Smooth muscle cell (in vitro differentiated cells): ENCODE results near the gene IFNA13. TPM values are rescaled to one million over a fixed set of nuclear protein-coding genes. Genes with fewer than 3 reads are reported as not detected.

Source experiments
- DNase-seq: peaks from one replicate; lab custom pipeline; 2025; ENCODE audit not compliant: unreplicated experiment; lab: John Stamatoyannopoulos, UW
- H2AFZ ChIP-seq: fragments of 200-600 bp; sonication (generic); 2 replicates; pipeline ENCODE4 v1.6.0; 2016; ENCODE audit warnings: antibody characterized with exemption, low read depth, mild to moderate bottlenecking
- H3F3A ChIP-seq: fragments of 200-600 bp; sonication (generic); 2 replicates; pipeline ENCODE4 v1.6.0; 2017; ENCODE audit warnings: antibody characterized with exemption, low read depth
- H3K27ac ChIP-seq: fragments of 200-600 bp; sonication (generic); 2 replicates; pipeline ENCODE4 v1.5.1; 2016; ENCODE audit warnings: low read depth, mild to moderate bottlenecking
- H3K27me3 ChIP-seq: fragments of 200-600 bp; sonication (generic); 2 replicates; pipeline ENCODE4 v1.6.1; 2016; ENCODE audit warnings: low read depth, mild to moderate bottlenecking
- H3K36me3 ChIP-seq: fragments of 200-600 bp; sonication (generic); 2 replicates; pipeline ENCODE4 v1.5.1; 2016; ENCODE audit warnings: low read depth
- H3K4me1 ChIP-seq: fragments of 200-600 bp; sonication (generic); 2 replicates; pipeline ENCODE4 v1.5.1; 2016; ENCODE audit warnings: low read depth
- H3K4me2 ChIP-seq: fragments of 200-600 bp; sonication (generic); 2 replicates; pipeline ENCODE4 v1.6.0; 2016; ENCODE audit warnings: mild to moderate bottlenecking
- H3K4me3 ChIP-seq: fragments of 200-600 bp; sonication (generic); 2 replicates; pipeline ENCODE4 v1.5.1; 2016; ENCODE audit warnings: mild to moderate bottlenecking
- H3K79me2 ChIP-seq: fragments of 200-600 bp; sonication (generic); 2 replicates; pipeline ENCODE4 v1.6.0; 2016; ENCODE audit warnings: low read depth, mild to moderate bottlenecking
- H3K9ac ChIP-seq: fragments of 200-600 bp; sonication (generic); 2 replicates; pipeline ENCODE4 v1.6.0; 2016; ENCODE audit warnings: low read depth
- H3K9me3 ChIP-seq: fragments of 200-600 bp; sonication (generic); replicated peaks from 2 replicates; pipeline ENCODE4 v1.5.1; 2016; ENCODE audit warnings: low read depth
- H4K20me1 ChIP-seq: fragments of 200-600 bp; sonication (generic); 2 replicates; pipeline ENCODE4 v1.6.0; 2016; ENCODE audit warnings: low read depth
- WGBS: methylation state at CpG from one replicate; pipeline ENCODE4 v1.1.7; 2016; ENCODE audit warnings: low lambda C conversion rate; 5-methylcytosine and 5-hydroxymethylcytosine counted together
- polyA plus RNA-seq: library from polyadenylated mRNA; unstranded; fragments of >200 nt; fragmentation: Nextera tagmentation; extraction: Ambion mirVana; gene quantifications from 2 replicates; pipeline ENCODE4 v1.2.1, GENCODE V29; 2016
- total RNA-seq: library from RNA; depleted of rRNA; stranded (reverse); fragments of >200 nt; gene quantifications from 2 replicates; pipeline ENCODE4 v1.2.3, GENCODE V29; 2014
- TF ChIP-seq, protein P1 (sequence below): fragments of 200-600 bp; sonication (generic); IDR thresholded peaks from 2 replicates; pipeline ENCODE4 v1.5.1; 2017; ENCODE audit warnings: borderline replicate concordance, mild to moderate bottlenecking, antibody characterized with exemption; ENCODE audit not compliant: insufficient read depth, poor library complexity, severe bottlenecking

The IFNA13 gene
- total and polyA plus RNA-seq, 2 experiments from 2014 or later, result not detected

DNA sequence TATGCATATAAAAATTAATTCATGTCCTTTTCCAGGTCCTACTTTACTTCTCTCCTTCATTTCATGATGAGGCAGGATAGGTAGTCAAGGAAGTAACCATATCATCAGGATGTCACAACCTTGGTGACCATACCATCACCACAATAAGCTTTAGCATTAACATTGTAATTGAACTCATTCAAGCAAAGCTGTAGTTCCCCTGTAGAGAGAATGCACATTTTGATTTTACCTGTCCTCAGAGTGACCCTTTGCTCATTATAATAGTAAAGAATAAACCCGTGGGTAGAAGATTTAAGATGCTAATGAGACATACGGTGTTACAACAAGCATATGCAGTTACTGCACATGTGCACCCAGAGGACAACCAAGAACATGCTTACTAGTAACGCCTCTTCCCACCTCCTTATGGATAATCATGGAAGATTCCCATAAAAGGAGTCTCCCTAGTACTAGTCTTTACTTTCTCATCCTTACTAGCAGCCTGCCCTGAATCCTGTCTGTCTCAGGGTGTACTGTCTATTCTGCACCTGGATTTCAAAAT, 19.4 kb downstream of the IFNA13 start:
- no peaks in the 10 kb centered on the region for H3K36me3 ChIP-seq
- no peaks in the 10 kb centered on the region for H4K20me1 ChIP-seq
- no peak overlapping the region for H3K9ac ChIP-seq
- no peaks in the 10 kb centered on the region for H3K9me3 ChIP-seq
- DNase-seq, result no peak
- no peaks in the 10 kb centered on the region for H3F3A ChIP-seq
- no peak overlapping the region for H3K4me2 ChIP-seq
- WGBS, result 82% methylated on average over 3 of the region's 3 CpGs
- no peaks in the 10 kb centered on the region for H3K27me3 ChIP-seq
- TF ChIP-seq, protein P1, sequence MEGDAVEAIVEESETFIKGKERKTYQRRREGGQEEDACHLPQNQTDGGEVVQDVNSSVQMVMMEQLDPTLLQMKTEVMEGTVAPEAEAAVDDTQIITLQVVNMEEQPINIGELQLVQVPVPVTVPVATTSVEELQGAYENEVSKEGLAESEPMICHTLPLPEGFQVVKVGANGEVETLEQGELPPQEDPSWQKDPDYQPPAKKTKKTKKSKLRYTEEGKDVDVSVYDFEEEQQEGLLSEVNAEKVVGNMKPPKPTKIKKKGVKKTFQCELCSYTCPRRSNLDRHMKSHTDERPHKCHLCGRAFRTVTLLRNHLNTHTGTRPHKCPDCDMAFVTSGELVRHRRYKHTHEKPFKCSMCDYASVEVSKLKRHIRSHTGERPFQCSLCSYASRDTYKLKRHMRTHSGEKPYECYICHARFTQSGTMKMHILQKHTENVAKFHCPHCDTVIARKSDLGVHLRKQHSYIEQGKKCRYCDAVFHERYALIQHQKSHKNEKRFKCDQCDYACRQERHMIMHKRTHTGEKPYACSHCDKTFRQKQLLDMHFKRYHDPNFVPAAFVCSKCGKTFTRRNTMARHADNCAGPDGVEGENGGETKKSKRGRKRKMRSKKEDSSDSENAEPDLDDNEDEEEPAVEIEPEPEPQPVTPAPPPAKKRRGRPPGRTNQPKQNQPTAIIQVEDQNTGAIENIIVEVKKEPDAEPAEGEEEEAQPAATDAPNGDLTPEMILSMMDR, result no peak
- no peaks in the 10 kb centered on the region for H3K4me1 ChIP-seq
- no peaks in the 10 kb centered on the region for H3K79me2 ChIP-seq
- H3K4me3 ChIP-seq, result no peak overlapping the region
- no peak overlapping the region for H2AFZ ChIP-seq
- no peak overlapping the region for H3K27ac ChIP-seq

DNA sequence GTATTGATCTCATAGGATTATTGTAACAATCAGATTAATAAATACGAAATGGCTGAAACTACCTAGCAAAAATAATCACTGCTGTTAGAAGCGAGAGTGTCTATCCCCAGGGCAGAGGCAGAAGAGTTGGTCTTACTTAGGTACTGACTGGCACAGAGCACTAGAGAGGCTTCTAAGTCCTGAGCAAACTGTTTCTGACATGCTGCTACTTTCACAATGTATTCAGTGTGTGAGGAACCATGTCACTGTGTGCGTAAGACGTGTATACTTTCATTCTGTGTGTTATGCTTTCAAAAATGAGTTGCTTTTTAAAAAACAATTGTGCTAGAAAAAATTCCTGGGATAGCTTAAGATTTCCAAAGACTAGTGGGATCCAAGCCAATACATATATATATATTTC, 27.1 kb downstream of the IFNA13 start:
- H4K20me1 ChIP-seq, result no peaks in the 10 kb centered on the region
- TF ChIP-seq, protein P1, result no peak
- WGBS, result 85% methylated on average over 4 of the region's 4 CpGs
- no peaks in the 10 kb centered on the region for H3K79me2 ChIP-seq
- no peaks in the 10 kb centered on the region for H3K9me3 ChIP-seq
- H3K27me3 ChIP-seq, result no peaks in the 10 kb centered on the region
- no peaks in the 10 kb centered on the region for H3K36me3 ChIP-seq
- no peak overlapping the region for H3K4me3 ChIP-seq
- H2AFZ ChIP-seq, result no peak overlapping the region
- no peak overlapping the region for H3K9ac ChIP-seq
- no peak overlapping the region for H3K27ac ChIP-seq
- H3K4me2 ChIP-seq, result no peak overlapping the region
- no peaks in the 10 kb centered on the region for H3F3A ChIP-seq
- peaks cover 2% of the 10 kb centered on the region for H3K4me1 ChIP-seq
- no peak for DNase-seq

DNA sequence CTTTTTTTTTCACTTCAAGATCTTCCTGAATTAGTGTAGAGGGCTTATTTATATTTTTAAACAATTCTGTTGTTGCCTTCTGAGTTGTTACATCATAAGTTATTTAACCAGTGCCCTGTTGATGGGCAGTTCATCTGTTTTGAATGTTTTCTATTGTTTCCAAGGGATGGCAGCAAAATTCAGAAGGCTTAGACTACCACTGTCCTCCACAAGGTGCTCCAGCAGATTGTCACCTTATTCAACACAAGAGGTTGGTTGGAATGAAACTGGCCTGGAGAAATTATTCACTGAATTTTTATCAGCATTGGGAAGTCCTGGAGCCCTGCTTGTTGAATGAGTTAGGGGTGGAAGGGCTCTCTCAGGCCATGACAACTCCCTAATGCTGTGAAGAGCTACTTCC, 31.4 kb downstream of the IFNA13 start:
- Histone ChIP-seq H3K4me1 (peaks cover 33% of the 10 kb centered on the region), H3K79me2 (peaks cover 42% of the 10 kb centered on the region), H2AFZ (peak overlapping the region; percentile 98), H3K9me3 (no peaks in the 10 kb centered on the region), H3K9ac (no peak overlapping the region), H3K27ac (no peak overlapping the region), H3K36me3 (no peaks in the 10 kb centered on the region), H3K4me3 (no peak overlapping the region), H4K20me1 (peaks cover 27% of the 10 kb centered on the region), H3K4me2 (no peak overlapping the region), H3K27me3 (no peaks in the 10 kb centered on the region), H3F3A (no peaks in the 10 kb centered on the region)
- TF ChIP-seq, protein P1, result no peak
- no peak for DNase-seq

DNA sequence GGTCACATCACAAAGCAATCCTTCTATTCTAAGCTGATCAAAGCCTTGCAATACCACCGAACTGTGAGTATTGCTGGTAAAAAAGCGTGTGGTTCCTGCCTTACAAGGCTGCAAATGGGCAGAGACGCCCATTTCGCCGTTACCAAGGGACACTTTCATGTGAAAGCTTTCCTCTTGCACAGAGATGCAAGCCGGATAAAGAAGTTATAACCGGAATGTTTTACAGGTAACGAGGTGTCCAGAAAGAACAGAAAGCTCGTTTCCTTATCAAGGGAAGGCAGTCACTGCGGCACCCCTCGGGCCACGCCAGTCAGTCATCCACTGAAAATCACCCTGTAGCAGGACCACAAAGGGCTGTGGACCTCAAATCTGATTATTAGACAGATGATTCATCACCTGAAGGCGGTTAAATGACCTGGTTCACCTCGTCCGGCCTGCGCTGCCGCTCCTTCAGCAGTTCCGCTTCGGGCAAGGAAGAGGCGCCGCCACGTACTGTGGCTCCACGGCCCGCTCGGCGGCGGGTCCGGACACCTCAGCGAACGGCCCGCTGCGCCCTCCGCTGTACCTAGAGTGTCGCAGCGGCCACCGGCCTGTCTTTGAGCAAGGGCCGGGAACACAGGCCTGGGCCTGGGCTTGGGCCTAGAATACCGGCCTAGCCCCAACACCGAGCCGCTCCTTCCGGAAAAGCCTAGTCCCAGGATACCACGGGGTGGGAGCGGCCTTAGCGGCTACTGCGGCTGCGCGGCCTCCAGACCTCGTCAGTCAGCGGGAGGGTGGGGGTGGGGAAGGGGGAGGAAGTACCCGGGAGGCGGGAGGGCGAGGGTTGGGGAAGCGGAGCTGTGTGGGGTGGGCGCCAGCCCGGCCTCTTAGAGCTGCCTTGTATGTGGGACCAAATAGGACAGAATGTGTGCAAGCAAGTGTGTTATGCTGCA, 32.9 kb downstream of the IFNA13 start, which contains the start of gene KLHL9:
KLHL9 (minus strand) TSS at position 704 of the 932 bp plus-strand sequence; CDS start at position 159, 545 bp downstream.
- Histone ChIP-seq H4K20me1 (peaks cover 42% of the 10 kb centered on the region), H3K4me3 (peak within 1 kb of the TSS; percentile 67), H3K9me3 (no peaks in the 10 kb centered on the region), H3K4me2 (peak within 1 kb of the TSS; percentile 90), H3K4me1 (peaks cover 38% of the 10 kb centered on the region), H2AFZ (peak within 1 kb of the TSS; percentile 98), H3K9ac (peak within 1 kb of the TSS; percentile 98), H3K27ac (peak within 1 kb of the TSS; percentile 93), H3K79me2 (peaks cover 57% of the 10 kb centered on the region), H3F3A (no peaks in the 10 kb centered on the region), H3K27me3 (no peaks in the 10 kb centered on the region), H3K36me3 (no peaks in the 10 kb centered on the region)
- peak; percentile 78 for DNase-seq
- TF ChIP-seq, protein P1, result no peak
- 1% methylated on average over 54 of the region's 55 CpGs for WGBS
